ENCODE results near the gene KCNE1. TPM values are rescaled to one million over a fixed set of nuclear protein-coding genes. Genes with fewer than 3 reads are reported as not detected.

The KCNE1 gene
- total RNA-seq, 8 experiments from 2014 or later, result 0.22 to 3.1 (median 1.1) TPM

DNA sequence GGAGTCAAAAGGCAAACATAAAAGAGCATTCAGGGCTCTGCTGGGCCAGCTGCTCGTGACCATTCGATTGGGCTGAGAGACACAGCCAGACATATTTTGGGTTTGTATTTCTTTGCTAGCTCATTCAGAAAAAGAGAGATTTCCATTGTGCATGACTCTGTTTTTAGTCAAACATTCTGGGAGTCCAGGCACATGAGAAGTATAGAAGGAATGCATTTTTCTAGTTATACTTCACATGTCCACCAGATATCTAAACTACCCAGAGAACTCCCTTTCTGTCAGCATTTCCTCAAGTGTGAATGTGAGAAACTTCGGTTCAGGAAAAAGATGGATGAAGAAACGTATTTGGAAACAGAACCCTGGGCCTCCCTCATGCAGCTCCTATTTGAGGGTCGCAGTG is 6.3 kb upstream of the KCNE1 start:
- ATAC-seq (replicated peaks in 6 of 8), result no peak
- in situ Hi-C loops (cut with MboI; ENCODE audit: low pct_unique_long_range_greater_than_20kb in 2 of 9, low sequenced_read_pairs in 9 of 9, unreplicated experiment in 9 of 9), result no loop called here
- Histone ChIP-seq H3K4me3 (no peak overlapping the region), H3K4me1 (replicated peaks in 1 of 2) (no peaks in the 10 kb centered on the region), H3K27ac (no peak overlapping the region)
- 67 to 100% (median 82%) methylated on average over 1 to 5 of the region's 5 CpGs; no CpG with 5 or more reads in 1 of the 10 experiments for WGBS, 10 experiments

DNA sequence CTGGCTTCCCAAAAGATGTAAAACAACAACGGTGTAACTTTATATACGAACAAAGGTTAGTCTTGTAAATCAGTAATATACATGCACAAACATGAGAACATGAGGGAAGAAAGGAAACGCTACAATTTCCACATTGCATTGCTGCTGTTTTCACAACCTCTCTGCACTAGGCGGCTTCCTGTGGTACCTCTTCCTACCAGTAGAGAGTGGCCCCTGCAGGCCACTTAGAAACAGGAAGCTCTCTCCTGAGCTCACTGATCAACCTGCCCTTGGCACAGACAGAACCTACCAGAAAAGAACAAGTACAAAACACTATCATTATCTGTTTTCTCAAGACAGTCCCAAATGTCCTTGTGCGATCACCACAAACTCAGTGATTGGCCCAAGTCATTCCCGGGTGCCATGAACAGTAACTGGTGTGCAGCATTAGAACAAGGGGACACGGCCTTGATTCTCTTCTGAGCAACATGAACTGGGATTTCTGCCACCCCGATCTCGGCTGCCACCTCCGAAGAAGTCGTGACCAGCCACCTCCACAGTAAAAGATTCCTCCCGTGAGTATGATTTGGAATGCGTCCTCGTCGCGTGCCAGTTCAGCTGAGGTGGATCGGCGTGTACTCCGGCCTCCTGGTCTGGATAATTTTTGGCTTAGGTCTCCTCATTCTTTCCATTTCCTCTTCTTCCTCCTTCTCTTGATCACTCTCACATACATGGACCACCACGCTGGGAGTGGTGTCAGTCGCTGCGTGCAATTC is 5.7 kb upstream of the KCNE1 start:
- Histone ChIP-seq H3K27ac (no peak overlapping the region), H3K4me1 (replicated peaks in 1 of 2) (no peaks in the 10 kb centered on the region), H3K4me3 (no peak overlapping the region)
- in situ Hi-C loops (cut with MboI; ENCODE audit: low pct_unique_long_range_greater_than_20kb in 2 of 9, low sequenced_read_pairs in 9 of 9, unreplicated experiment in 9 of 9), result no loop called here
- peak in 1 of 8 experiments; percentile 5 for ATAC-seq (replicated peaks in 6 of 8)
- 66 to 100% (median 86%) methylated on average over 3 to 20 of the region's 22 CpGs for whole genome bisulfite sequencing, 10 experiments

DNA sequence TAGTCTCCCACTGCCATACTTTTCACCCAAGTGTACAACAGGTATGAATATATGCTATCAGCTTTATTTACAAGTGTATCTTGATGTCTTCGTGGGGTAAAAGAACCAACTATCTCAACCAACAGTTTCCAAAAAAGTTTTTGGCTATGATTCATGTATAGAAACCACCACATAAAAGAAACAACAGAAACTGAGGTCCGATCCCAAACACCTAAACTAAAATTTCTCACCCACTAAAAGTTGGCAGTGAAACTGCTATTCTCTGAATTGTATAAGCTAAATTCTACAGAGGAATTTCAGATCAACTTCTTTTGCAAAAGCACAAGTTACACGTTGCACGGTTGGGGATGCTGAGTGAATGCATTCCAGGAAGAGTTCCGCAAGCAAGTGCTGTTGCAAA is 5.0 kb upstream of the KCNE1 start:
- Histone ChIP-seq H3K4me1 (replicated peaks in 1 of 2) (no peaks in the 10 kb centered on the region), H3K4me3 (no peak overlapping the region), H3K27ac (no peak overlapping the region)
- ATAC-seq (replicated peaks in 6 of 8), result no peak
- in situ Hi-C loops (cut with MboI; ENCODE audit: low pct_unique_long_range_greater_than_20kb in 2 of 9, low sequenced_read_pairs in 9 of 9, unreplicated experiment in 9 of 9), result no loop called here
- WGBS, 10 experiments, result 67 to 100% (median 82%) methylated on average over 1 to 5 of the region's 5 CpGs; no CpG with 5 or more reads in 1 of the 10 experiments

GRCh38 chr21:34514576-34515115 is 2.6 kb upstream of the KCNE1 start:
- H3K4me3 ChIP-seq, result no peak overlapping the region
- H3K27ac ChIP-seq, result no peak overlapping the region
- ATAC-seq (replicated peaks in 6 of 8), result no peak
- H3K4me1 ChIP-seq (replicated peaks in 1 of 2), result no peaks in the 10 kb centered on the region
- in situ Hi-C loops (cut with MboI; ENCODE audit: low pct_unique_long_range_greater_than_20kb in 2 of 9, low sequenced_read_pairs in 9 of 9, unreplicated experiment in 9 of 9), result no loop called here
- 75 to 100% (median 83%) methylated on average over 1 to 10 of the region's 10 CpGs; no CpG with 5 or more reads in 1 of the 10 experiments for WGBS, 10 experiments

DNA sequence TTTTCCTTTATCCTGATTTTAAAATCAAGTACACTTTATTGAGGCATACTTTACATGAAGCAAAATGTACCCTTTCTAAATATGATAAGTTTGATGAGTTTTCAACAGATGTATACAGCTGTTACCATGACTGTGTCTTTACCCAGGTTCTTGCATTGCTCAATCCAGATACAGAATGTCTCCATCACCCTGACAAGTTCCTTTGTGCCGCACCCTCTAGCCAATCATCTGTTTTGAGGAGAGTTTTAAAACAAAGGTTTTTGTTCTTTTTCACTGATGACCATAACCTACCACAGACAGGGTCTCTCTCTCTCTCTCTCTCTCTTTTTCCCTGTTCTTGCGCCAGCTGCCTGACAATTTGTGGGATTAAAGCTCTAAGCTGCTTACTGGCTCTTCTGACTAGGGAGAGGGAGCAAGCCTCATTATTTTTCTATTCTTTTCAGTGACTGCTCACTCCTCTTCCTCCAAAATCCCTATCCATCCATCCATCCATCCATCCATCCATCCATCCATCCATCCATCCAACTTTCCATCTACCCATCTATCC is 1.2 kb upstream of the KCNE1 start:
- H3K4me1 ChIP-seq (replicated peaks in 1 of 2), result no peaks in the 10 kb centered on the region
- in situ Hi-C loops (cut with MboI; ENCODE audit: low pct_unique_long_range_greater_than_20kb in 2 of 9, low sequenced_read_pairs in 9 of 9, unreplicated experiment in 9 of 9), result no loop called here
- no peak overlapping the region for H3K27ac ChIP-seq
- no peak for ATAC-seq (replicated peaks in 6 of 8)
- no peak overlapping the region for H3K4me3 ChIP-seq
- 81 to 100% (median 100%) methylated on average over 1 to 2 of the region's 2 CpGs; no CpG with 5 or more reads in 1 of the 10 experiments for WGBS, 10 experiments

DNA sequence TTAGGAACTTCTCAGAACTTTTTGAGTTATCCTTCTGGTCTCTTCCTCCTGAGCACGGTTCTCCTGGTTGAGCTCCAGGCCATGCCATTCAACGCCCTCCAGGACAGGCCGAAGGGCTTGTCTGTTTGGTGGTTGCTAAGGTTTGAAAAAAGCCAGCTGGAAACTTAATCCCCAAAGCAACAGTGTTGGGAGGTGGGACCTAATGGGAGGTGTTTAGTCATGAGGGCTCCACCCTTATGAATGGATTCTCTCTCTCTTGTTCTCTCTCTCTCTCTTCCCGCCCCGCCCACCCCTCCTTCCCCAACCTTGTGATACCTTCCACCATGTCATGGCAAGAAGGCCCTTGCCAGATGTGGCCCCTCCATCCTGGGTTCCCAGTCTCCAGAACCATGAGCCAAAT is 829 bp downstream of the KCNE1 start:
- Histone ChIP-seq H3K27ac (no peak overlapping the region), H3K4me1 (replicated peaks in 1 of 2) (no peaks in the 10 kb centered on the region), H3K4me3 (no peak overlapping the region)
- 11 to 100% (median 90%) methylated on average over 1 to 3 of the region's 5 CpGs; no CpG with 5 or more reads in 5 of the 10 experiments for WGBS, 10 experiments
- in situ Hi-C loops (cut with MboI; ENCODE audit: low pct_unique_long_range_greater_than_20kb in 2 of 9, low sequenced_read_pairs in 9 of 9, unreplicated experiment in 9 of 9), result no loop called here
- peak in 4 of 8 experiments; percentile 31 to 94 (median 74) for ATAC-seq (replicated peaks in 6 of 8)

DNA sequence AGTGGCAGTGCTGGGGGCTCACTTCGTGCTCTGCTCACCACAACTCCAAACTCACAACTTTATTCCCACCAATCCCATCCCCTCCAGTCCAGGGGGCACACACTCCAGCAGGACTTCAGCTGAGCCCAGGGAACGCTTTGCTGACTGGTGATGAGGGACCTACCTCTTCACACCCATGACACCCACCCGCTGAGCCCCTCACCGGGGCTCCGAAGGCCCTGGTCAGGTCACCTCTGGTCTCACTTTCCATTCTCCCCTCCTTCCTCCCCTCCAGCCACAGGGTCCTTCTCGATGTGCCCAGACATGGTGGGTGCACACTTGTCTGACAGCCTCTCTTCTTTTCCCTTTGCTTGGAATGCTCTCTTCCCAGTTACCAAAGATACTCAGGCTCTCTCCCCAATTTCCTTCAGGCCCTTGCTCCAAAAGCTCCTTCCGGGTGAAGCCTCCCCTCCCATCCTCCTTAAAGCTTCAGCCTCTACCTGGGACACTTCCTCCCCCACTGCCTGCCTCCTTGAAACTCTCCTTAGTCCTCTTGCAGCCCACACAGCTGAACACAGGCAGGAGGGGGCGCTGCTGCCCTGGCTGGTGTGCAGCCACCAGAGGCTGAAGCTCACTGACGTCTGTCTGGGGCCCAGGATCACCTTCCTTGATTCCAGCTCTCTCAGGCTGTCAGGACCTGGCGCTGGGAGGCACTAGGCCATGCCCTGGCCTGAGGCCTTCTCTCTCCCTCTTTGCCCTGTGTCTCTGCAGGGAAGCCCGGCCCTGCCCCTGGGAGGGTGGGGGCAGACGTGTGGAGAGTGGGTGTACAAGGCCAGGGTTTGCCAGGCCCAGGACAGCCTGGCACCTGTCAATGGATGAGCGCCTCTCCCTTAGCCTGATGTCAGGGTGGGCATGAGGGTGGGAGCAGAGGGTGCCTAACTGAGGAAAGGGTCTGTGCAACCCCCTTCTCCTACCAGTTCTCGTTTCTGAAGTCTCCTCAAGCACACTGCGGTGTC is 1.6 kb downstream of the KCNE1 start:
- no peak overlapping the region for H3K4me3 ChIP-seq
- 33 to 100% (median 70%) methylated on average over 1 to 5 of the region's 15 CpGs; no CpG with 5 or more reads in 1 of the 10 experiments for WGBS, 10 experiments

GRCh38 chr21:34509151-34509550 is 2.9 kb downstream of the KCNE1 start:
- 76 to 85% (median 84%) methylated on average over 1 to 4 of the region's 4 CpGs; no CpG with 5 or more reads in 6 of the 10 experiments for WGBS, 10 experiments
- ATAC-seq (replicated peaks in 6 of 8), result no peak
- in situ Hi-C loops (cut with MboI; ENCODE audit: low pct_unique_long_range_greater_than_20kb in 2 of 9, low sequenced_read_pairs in 9 of 9, unreplicated experiment in 9 of 9), result no loop called here
- H3K4me1 ChIP-seq (replicated peaks in 1 of 2), result no peaks in the 10 kb centered on the region
- H3K27ac ChIP-seq, result no peak overlapping the region
- H3K4me3 ChIP-seq, result no peak overlapping the region

More for the DNA sequence above, 1.6 kb downstream of the KCNE1 start:
- in situ Hi-C loops (cut with MboI; ENCODE audit: low pct_unique_long_range_greater_than_20kb in 2 of 9, low sequenced_read_pairs in 9 of 9, unreplicated experiment in 9 of 9), result no loop called here
- Histone ChIP-seq H3K27ac (no peak overlapping the region), H3K4me1 (replicated peaks in 1 of 2) (no peaks in the 10 kb centered on the region)
- peak in 5 of 8 experiments; percentile 39 to 77 (median 63) for ATAC-seq (replicated peaks in 6 of 8)

GRCh38 chr21:34504595-34504994 is 7.4 kb downstream of the KCNE1 start:
- in situ Hi-C loops (cut with MboI; ENCODE audit: low pct_unique_long_range_greater_than_20kb in 2 of 9, low sequenced_read_pairs in 9 of 9, unreplicated experiment in 9 of 9), result no loop called here
- ATAC-seq (replicated peaks in 6 of 8), result no peak
- no peak overlapping the region for H3K4me3 ChIP-seq
- no peak overlapping the region for H3K27ac ChIP-seq
- WGBS, 10 experiments, result 56 to 100% (median 88%) methylated on average over 1 to 2 of the region's 2 CpGs; no CpG with 5 or more reads in 2 of the 10 experiments
- H3K4me1 ChIP-seq (replicated peaks in 1 of 2), result no peaks in the 10 kb centered on the region

DNA sequence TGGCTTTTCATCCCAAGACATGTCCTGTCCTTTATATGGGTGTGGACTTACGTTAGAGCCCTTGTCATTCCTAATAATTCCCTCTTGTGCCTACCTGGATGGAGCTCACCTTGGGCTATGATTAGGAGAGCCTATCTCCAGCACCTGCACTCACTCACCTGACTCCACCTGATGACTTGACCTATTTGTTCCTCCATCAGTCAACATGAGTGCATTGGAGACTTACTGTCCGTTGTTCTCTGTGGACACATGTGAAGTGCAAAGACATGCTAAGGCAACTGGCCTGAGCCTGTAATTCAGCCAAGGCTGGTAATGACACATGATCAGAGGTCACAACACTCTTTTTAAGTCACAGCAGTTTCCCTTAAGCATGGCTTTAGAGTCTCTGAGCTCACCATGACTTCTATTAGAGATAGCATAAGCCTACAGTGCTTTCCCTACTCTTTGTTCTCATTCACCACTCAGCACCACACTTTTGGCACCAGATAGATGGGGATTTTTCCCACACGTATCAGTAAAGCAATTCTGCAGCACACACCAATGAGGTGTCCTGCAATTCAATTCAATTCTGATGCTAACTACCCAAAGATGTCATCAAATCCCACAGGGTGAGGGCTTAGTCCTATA is 9.4 kb downstream of the KCNE1 start:
- Histone ChIP-seq H3K4me1 (replicated peaks in 1 of 2) (no peaks in the 10 kb centered on the region), H3K4me3 (no peak overlapping the region), H3K27ac (no peak overlapping the region)
- ATAC-seq (replicated peaks in 6 of 8), result no peak
- WGBS, 10 experiments, result 38 to 90% (median 68%) methylated on average over 1 to 3 of the region's 3 CpGs
- in situ Hi-C loops (cut with MboI; ENCODE audit: low pct_unique_long_range_greater_than_20kb in 2 of 9, low sequenced_read_pairs in 9 of 9, unreplicated experiment in 9 of 9), result no loop called here

- no peak overlapping the region for H3K27ac ChIP-seq
- H3K4me1 ChIP-seq (replicated peaks in 1 of 2), result no peaks in the 10 kb centered on the region
- 0 to 25% methylated on average over 1 of the region's 1 CpG; no CpG with 5 or more reads in 8 of the 10 experiments for WGBS, 10 experiments
- in situ Hi-C loops (cut with MboI; ENCODE audit: low pct_unique_long_range_greater_than_20kb in 2 of 9, low sequenced_read_pairs in 9 of 9, unreplicated experiment in 9 of 9), result no loop called here
- ATAC-seq (replicated peaks in 6 of 8), result no peak
- no peak overlapping the region for H3K4me3 ChIP-seq
Observed at GRCh38 chr21:34501716-34502115, 10.3 kb downstream of the KCNE1 start.

GRCh38 chr21:34500191-34500590 is 11.8 kb downstream of the KCNE1 start:
- 21 to 83% (median 46%) methylated on average over 1 of the region's 1 CpG for WGBS, 10 experiments
- in situ Hi-C loops (cut with MboI; ENCODE audit: low pct_unique_long_range_greater_than_20kb in 2 of 9, low sequenced_read_pairs in 9 of 9, unreplicated experiment in 9 of 9), result no loop called here
- no peaks in the 10 kb centered on the region for H3K4me1 ChIP-seq (replicated peaks in 1 of 2)
- ATAC-seq (replicated peaks in 6 of 8), result no peak
- no peak overlapping the region for H3K4me3 ChIP-seq
- H3K27ac ChIP-seq, result no peak overlapping the region

Data from motor neuron (in vitro differentiated cells).